PFSK-1 (cell line): Measurements from ENCODE around the gene PRSS27.

Source experiments
- FOXP2 ChIP-seq: optimal IDR thresholded peaks from 2 replicates; pipeline ENCODE3; 2011; ENCODE audit warnings: borderline replicate concordance, control low read depth, inconsistent platforms; ENCODE audit not compliant: insufficient read depth; ENCODE audit errors: extremely low read length, extremely low read depth
- POLR2AphosphoS5 ChIP-seq: IDR thresholded peaks from 2 replicates; pipeline ENCODE4 v1.6.1; 2012; ENCODE audit warnings: low read depth, mild to moderate bottlenecking, control low read depth, low read length, moderate library complexity
- REST ChIP-seq, 2 experiments: IDR thresholded peaks; 2 replicates each; pipeline versions ENCODE4 v1.6.1 to v1.8.0; 2011 to 2012; ENCODE audit warnings: low read depth in 2 of 2, low read length in 2 of 2, control low read depth in 1 of 2, inconsistent platforms in 1 of 2, mild to moderate bottlenecking in 1 of 2, moderate library complexity in 1 of 2; ENCODE audit not compliant: insufficient read depth in 1 of 2
- SIN3A ChIP-seq: IDR thresholded peaks from 2 replicates; pipeline ENCODE4 v1.6.1; 2012; ENCODE audit warnings: mild to moderate bottlenecking, low read length, moderate library complexity, borderline replicate concordance; ENCODE audit not compliant: insufficient read depth
- TAF1 ChIP-seq: IDR thresholded peaks from 2 replicates; pipeline ENCODE4 v1.6.1; 2012; ENCODE audit warnings: low read length, control low read depth, borderline replicate concordance; ENCODE audit not compliant: insufficient read depth

DNA sequence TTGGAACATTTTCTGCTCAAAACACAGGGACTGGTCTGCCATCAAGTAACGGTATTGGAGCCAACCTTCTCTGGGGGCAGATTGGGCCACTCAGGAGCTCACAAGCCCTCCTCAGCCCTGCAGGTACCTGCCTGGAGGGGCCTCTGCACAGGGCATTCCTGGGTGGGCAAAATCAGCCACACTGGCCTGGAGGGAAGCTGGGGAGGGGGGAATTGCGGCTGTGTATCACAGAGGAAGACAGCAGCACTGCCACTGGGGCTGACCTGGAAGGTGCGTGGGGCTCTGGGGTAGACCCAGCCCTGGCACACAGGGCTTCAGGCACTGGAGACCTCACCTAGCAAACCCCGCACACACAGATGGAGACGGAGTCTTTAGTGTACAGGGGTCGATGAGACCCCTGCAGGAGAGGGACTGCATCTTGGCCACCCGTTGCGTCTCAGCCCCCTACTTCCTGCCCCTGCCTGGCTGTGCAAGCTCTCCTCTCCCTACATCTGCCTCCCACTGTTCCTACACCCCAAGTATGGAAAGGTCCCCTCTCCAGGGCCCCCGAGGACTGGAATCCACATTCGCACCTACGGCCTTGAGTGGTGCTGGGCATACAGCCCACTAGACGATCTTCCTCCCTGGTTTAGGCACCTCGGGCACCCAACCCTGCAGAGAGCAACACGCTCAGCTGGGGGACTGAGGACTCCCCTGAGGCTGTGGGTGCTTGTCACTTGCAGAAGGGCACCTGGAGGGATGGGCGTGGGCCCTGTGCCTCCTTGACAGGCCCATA is 25.3 kb upstream of the PRSS27 start:
- no peak for TF ChIP-seq POLR2AphosphoS5
- TF ChIP-seq TAF1: no peak
- TF ChIP-seq SIN3A: no peak
- TF ChIP-seq REST (IDR thresholded peaks at IDR 0.05; ENCODE audit: insufficient read depth in 1 of 2, low read depth in 2 of 2, low read length in 2 of 2): no peak
- no peak for TF ChIP-seq FOXP2
